ENCODE measurements around the gene RNF112.
"Not testable (repeated sequence)": the region's sequence is repeated elsewhere in the genome, so short reads cannot be mapped to it uniquely, and the experiment has no call there.

RNF112 gene

DNA sequence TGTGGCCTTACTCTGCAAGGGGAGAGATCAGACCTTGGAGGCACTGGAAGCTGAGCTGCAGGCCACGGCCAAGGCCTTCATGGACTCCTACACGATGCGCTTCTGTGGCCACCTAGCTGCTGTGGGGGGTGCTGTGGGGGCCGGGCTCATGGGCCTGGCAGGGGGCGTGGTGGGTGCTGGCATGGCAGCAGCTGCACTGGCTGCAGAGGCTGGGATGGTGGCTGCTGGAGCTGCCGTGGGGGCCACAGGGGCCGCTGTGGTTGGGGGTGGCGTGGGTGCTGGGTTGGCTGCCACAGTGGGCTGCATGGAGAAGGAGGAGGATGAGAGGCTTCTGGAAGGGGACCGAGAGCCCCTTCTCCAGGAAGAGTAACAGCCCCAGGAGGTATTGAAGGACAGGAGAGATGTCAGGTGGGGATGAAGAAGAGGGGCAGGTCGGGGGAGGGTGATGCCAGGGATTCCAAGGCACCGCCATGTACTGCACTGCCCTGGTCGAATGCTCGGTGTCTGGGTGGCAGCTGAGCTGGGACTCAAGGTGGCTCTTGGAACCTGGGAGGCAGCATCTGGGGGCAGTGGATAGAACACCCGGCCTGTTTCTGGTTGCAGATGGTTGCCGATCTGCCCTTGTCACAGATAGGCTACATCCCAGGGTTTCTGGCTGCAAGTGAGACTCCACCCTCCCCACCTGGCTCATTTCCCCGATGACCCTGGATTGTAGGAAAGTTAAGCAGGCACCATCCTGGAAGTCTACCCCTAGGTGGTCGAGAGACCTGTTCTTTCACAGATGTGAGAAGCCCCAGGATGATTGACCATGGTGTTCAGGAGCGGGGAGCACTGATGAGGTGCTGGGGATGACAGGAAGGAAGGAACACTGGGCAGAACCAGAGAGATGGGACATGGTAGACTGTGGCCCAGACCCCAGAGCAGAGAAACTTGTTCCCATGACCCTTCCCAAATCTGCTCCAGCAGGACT, 5.1 kb downstream of the RNF112 start:
- DNase-seq, result peak; percentile 52

DNA sequence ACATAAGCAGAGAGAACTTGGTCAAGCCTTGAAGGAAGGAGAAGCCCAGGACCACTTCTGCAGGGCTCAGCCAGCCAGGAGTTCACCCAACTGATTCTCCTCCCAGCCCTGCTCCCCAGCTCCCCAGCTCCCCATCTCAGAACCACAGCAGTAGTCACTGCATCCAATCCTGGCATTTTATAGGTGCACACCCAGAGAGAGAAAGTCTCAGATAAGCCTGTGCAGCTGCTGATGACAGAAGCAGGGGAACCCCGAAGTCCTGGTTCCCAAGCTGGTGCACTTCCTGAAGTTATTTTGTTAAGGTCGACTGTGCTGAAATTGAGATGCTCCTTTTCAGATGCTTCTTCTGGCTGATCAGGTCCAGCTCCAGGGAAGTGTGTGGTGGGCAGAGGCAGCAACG, 6.6 kb downstream of the RNF112 start:
- no peak for DNase-seq

DNA sequence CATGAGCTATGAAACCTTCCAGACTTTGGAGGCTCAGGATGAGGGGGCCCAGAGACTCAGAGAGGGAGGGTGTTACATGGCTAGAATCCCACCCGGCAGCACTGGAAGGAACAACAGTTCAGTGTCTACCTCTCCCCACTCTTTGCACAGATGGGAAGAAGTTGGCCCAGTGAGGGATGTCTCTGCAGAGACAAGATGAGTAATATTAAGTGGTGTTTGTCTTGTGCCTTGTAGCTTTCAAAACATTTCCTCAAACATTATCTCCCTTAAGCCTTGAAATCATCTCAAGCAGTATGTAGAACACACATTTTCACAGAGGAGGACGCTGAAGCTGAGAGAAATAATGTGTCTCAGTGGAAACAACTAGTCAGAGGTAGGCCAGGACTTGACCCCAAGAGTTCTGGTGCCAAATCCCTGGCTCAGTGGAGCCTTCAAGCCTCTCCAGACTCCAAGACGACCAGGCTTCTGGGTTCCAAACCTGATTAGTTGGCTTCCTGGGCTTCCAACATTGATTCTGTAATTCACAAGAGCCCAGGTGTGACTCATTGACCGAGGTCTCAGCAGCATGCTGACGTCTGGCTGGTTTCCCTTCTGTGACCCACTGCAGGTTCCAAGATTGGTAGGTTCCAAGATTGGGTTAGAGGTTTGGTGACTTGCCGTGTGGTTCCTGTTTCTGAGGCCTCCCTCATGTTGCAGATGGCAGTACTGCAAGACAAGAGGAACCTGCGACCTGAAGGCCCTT, 7.4 kb downstream of the RNF112 start:
- peak; percentile 66 for DNase-seq

DNA sequence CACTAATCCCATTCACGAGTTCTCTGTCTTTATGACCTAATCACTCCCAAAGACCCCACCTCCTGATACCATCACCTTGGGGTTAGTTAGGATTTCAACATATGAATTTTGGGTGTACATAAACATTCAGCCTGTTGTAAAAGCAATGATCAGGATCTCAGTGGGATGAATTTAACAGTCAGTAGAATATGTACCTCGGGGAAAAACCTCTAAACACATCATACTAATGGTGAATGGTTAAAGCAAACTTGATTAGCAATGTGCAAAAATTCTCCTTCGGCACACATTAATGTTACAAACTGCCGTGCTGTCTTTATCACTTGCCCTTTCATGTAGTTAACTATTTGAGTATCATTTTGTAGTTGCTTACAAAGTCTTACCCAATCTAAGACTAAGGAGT, 10.2 kb downstream of the RNF112 start:
- DNase-seq, result no peak

DNA sequence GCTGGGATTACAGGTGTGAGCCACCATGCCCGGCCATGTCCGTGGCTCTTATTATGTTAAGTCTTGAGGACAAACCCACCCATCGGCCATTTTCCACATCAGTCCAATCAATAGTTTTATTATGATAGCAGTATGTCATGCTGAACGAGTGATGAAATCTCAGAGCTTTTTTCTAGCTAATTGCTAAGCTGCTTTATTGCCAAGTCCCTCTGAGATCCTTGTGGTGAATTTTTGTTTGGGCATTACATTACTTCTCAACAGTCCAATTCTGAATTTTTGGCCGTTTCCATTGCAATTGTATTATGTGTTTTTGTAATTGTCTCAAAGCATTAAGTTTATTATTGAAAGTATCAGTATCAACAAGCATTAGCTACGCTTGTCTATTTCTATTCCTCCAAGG, 10.9 kb downstream of the RNF112 start:
- no peak for DNase-seq

DNA sequence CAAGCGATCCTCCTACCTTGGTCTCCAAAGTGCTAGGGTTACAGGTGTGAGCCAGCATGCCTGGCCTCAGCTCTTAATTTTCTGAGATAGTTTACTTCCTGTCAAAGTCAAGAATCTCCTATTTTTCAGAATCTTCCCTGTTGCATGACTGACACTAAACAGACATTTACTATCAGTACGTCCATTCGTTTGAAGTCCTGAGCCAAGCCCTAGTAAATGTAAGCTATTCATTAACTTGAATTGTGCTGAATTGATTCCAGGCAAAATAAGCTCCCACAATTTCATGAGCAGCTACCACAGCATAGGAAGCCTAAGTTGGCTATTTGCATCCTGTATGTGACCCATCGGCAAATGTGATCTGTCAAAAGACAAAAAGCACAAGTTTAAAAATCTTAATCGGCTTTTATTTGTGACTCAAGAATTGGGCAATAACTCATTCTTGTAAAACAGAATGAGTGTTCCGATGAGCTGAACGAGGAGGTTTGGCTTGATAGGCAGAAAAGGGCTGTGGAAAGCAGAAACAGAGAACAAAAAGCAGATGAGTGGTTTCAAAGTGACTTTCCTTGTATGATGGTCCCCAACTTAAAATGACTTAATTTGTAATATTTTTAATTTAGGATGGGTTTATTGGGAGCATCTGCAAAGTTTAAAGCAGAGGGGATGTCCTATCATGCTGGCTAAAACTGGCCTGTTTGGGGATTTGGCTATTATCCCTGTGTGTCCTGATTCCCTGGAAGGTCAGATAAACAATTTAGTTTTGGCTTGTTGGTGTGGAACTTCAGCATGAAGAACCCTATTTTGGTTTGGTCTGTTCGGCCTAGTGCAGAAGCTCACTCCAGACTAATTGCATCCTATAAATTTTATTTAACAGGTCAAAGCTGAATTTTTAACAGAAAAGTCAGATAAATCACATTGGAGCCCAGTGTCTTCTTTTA, 14.2 kb downstream of the RNF112 start:
- DNase-seq, result no peak

DNA sequence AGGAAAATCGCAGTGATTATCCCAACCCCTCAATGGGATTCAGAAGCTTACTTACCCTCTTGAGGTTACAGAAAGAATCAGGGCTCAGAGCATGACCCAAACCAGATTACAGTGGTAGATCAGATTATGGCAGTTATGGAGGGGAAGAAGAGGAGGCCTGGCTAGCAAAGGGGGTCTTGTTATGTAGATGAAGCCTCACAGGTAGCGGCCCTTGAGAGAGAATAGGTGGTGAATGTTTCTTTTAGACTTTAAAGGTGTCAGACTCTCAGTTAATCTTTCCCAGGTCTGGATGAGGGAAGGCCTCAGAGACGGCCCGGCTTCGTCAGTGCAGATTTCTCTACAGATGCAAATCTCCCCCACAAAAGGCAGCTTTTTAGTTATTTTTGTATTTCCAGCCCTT, 15.6 kb downstream of the RNF112 start:
- DNase-seq, result no peak

DNA sequence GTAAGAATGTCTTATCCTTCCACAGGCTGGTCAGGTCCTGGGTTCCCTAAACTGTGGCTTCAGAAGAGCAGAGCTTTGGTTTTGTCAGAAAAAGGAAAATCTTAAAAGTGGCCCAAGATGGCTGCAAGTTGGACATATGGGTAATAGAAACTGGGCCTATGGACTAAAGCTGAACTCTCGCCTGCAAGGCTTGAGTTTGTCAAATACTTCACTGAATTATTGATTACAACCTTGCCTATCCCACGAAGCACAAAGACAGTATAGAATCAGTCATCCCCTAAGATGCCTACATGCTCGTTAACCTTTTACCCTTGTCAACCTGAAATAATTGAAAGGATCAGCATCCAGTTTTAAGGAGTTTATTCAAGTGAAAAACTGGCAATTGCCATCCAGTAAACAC, 20.7 kb downstream of the RNF112 start:
- DNase-seq, result no peak

DNA sequence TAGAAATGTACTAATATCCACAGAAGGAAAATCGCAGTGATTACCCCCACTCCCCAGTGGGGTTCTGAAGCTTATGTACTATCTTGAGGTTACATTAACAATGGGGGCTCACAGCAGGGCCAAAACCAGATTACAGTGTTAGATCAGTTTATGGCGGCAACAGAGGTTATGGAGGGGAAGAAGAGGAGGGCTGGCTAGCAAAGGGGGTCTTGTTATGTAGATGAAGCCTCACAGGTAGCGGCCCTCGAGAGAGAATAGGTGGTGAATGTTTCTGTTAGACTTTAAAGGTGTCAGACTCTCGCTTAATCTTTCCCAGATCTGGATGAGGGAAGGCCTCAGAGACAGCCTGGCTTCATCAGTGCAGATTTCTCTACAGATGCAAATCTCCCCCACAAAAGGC, 22.2 kb downstream of the RNF112 start:
- no peak for DNase-seq

DNA sequence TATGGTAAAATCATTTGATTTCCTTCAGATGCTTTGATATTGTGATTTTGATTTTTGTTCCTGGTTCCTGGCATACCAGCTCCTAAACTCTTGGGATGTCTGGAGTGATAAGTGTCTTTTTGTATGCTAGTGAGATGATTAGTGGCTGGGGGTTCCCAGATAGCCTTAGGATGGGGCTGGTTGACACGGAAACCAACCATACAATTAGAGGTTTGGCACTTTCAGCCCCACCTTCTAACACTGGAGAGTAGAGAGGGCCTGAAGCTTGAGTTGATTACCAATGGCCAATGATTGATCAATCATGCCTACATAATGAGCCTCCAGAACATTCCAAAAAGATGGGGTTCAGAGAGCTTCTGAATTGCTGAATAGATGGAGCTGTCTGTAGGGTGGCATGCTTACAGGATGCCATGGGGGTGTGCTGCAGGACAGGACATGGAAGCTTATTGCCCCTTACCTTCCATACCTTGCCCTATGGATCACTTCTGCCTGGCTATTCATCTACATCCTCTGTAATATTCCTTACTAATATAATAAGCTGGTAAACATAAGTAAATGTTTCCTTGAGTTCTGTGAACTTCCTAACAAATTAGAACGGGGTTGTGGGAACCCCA, 22.8 kb downstream of the RNF112 start:
- no peak for DNase-seq

DNA sequence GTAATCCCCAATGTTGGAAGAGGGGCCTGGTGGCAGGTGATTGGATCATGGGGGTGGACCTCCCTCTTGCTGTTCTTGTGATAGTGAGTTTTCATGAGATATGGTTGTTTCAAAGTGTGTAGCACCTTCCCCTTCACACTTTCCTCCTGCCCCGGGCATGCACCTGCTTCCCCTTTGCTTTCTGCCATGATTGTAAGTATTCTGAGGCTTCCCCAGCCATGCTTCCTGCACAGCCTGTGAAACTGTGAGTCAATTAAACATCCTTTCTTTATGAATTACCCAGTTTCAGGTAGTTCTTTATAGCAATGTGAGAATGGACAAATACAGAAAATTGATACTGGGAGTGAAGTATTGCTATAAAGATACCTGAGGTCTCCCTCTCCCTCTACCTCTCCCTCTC, 29.4 kb downstream of the RNF112 start:
- no peak for DNase-seq

DNA sequence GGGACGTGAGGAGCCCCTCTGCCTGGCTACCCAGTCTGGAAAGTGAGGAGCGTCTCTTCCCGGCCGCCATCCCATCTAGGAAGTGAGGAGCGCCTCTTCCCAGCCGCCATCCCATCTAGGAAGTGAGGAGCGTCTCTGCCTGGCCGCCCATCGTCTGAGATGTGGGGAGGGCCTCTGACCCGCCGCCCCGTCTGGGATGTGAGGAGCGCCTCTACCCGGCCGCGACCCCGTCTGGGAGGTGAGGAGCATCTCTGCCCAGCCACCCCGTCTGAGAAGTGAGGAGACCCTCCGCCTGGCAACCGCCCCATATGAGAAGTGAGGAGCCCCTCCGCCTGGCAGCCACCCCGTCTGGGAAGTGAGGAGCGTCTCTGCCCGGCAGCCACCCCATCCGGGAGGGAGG, 30.3 kb downstream of the RNF112 start:
- DNase-seq, result not testable (repeated sequence)

DNA sequence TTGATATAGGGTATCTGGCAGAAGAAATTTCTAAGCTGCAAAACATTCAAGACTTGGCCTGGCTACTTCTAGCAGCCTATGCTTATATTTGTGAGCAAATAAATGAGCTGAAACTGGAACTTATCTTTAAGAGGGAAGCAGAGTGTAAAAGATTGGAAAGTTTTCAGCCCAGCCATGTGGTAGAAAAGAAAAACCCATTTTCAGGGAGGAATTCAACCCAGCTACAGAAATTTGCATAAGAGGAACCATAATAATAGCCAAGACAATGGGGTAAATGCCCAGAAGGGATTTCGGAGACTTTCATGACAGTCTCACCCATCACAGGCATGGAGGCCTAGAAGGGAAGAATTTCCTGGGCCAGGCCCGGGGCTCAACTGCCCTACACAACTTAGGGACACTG, 31.7 kb downstream of the RNF112 start:
- no peak for DNase-seq

DNA sequence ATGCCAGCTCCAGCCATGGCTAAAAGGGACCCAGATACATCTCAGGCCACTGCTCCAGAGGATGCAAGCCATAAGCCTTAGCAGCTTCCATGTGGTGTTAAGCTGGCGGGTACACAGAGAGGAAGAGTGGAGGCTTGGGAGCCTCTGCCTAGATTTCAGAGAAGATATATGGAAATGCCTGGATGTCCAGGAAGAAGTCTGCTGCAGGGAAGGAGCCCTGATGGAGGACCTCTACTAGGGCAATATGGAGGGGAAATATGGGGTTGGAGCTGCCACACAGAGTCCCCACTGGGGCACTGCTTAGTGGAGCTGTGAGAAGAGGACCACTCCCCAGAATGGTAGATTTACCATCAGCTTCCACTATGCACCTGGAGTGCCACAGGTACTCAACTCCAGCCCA, 32.1 kb downstream of the RNF112 start:
- no peak for DNase-seq

DNA sequence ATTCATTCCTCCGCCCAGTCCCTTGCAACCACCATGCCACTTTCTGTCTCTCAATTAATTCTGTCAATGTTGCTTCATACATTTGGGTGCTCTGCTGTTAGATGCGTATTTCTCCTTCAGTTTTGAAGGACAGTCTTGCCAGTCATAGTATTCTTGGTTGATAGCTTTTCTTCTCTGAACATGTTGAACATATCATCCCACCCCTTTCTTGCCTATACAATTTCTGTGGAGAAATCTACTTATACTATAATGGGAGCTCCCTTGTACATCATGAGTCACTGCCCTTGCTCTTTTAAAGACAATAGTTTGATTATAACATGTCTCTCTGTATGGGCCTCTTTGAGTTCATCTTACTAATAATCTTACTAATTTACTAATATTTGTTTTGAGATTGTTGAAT, 34.1 kb downstream of the RNF112 start:
- no peak for DNase-seq

DNA sequence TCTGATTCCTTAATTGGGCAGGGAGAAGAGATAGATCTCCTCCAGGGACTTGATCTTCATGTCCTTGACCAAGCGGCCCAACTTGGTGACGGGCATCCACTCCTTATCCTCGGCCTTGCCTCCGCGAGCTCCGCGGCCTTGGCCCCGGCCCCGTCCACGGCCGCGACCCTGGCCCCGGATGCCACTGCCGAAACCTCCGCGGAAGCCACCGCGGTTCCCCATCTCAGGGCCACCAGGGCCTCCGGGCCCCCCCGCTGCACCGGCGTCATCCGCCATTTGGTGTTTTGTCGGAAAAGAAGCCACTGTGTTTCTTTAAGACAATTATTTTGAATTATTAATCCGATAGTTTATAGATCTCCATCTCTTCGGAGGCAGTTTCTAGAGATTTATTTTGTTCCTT, 35.5 kb downstream of the RNF112 start:
- not testable (repeated sequence) for DNase-seq

DNA sequence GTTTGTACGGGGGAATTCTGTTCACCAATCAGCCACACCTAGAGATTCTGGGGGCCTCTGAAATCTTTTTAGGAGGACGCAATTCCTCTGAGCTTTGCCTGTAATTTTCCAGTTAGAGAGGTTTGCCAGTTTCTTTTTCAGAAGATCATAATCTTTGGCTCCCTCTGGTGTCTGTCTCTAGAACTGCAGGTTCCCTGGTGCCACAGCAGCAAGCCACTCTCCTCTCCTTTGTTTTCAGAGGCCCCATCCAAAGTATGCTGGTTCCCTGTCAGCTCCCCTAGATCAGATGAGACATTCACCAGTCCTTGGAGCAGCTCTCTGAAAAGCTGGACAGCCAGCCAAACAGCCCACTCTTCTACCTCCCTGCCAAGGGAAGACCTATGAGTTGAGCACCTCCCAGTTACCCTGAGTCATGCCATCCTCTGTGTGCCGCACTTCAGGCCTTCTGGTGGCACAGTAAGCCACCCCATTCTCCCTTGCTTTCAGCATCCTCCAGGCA, 36.1 kb downstream of the RNF112 start:
- DNase-seq, result peak; percentile 86

DNA sequence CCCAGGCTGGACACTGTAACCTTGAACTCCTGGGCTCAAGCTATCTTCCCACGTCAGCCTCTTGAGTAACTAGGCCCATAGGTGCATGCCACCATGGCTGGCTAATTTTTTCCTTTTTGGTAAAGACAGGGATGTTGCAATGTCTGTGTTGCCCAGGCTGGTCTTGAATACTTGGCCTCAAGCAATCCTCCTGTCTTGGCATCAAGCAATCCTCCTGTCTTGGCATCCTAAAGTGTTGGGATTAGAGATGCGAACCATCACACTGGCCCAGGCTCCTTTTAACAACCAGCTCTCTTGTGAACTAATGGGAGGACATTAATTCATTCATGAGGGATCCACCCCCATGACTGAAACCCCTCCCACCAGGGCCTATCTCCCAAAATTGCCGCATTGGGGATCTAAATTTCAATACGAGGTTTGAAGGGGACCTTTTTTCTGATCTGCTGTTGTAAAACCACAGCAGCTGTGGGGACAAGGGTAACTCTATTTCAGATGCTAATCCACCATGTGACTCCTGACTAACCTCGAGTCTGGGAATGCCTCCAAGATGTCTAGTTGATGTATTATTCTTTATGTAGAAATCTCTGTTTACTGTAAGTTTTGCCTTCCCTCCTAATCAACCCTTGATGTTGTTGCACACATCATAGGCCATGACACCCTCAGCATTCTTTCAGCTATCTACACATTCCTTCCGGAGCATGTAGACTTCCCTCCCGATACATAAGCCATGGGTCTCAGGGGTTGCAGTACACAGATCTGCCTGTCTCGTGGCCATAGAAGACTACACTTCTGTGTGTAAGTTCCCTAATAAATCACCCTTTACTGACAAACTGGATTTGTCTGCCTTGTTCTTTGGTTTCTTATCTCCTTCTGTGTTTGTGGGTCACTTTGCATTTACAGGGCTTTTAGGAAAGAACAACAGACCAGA, 37.6 kb downstream of the RNF112 start:
- DNase-seq, result peak; percentile 73

DNA sequence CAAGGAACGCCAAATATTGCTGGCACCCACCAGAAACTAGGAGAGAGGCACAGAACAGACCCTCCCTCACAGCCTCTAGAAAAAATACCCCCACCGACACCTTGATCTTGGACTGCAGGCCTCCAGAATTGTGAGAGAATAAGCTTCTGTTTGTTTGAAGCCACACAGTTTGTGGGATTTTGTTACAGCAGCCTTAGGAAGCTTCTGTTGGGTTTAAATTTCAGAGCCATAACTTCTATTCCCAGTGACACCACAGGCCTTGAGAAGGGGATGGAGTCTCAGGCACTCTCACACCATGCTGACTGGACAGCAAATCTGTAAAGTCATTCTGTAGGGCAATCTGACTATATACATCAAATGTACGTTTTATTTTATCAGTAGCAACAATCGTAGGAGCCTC, 38.6 kb downstream of the RNF112 start:
- no peak for DNase-seq

DNA sequence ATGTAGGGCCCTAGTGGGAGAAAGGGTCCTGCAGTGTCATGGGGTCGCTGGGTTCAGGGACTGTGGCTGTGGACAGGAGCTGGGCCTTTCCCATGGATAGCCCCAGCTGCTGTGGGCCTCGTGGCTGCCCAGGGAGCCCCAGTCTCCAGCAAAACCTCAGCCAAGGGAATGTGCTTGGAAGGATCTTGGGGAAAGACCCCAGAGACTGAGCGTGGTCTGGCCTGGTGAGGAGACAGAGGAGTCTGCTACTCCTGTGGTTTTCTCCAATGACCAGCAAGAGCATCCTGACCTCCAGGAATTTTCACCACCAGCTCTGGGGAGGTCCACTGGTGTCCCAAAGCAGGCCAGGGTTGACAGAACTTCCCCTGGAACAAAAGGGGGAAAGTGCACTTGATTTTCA, 42.3 kb downstream of the RNF112 start:
- DNase-seq, result peak; percentile 48

DNA sequence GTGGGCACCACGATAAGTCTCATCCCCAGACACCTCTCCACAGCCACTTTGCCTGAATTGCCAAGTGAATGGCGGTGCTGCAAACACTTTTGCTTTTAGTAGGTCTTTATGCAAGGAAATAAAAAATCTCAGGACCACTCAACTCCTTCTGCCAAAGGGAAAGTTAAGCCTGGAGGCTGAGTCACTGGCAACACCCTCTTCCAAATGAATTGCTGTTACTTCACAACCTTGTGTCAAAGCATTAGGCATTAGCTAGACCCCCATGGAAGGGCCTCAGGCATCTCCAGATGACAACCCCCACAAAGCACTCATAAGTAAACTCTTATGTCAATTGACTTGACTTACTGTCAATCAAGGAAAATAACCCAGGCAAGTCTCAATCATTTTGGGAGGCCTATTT, 43.0 kb downstream of the RNF112 start:
- DNase-seq, result peak; percentile 52
